ENCODE data around the gene MORN1.

- TF ChIP-seq CTCF (IDR thresholded peaks at IDR 0.05 in 2 of 3, conservative IDR thresholded peaks at IDR 0.05 in 1 of 3; ENCODE audit: control insufficient read depth in 2 of 3, extremely low read depth in 1 of 3, insufficient read depth in 1 of 3, low read depth in 3 of 3, low read length in 3 of 3) (no peak), POLR2AphosphoS2 (IDR thresholded peaks at IDR 0.05; ENCODE audit: low read depth, low read length) (no peak), HDAC2 (IDR thresholded peaks at IDR 0.05) (no peak), KDM1A (IDR thresholded peaks at IDR 0.05; ENCODE audit: borderline replicate concordance) (no peak), RFX5 (IDR thresholded peaks at IDR 0.05; ENCODE audit: low read depth, low read length) (no peak), MTA3 (IDR thresholded peaks at IDR 0.05; ENCODE audit: borderline replicate concordance, low read length) (no peak), RAD21 (IDR thresholded peaks at IDR 0.05; ENCODE audit: insufficient read depth, low read depth, low read length) (no peak), IRF5 (IDR thresholded peaks at IDR 0.05; ENCODE audit: borderline replicate concordance) (no peak)
Measured at GRCh38 chr1:2279210-2279639, 112.1 kb downstream of the MORN1 start.

All from GM12878 (cell line).